IMR-90 (cell line): ENCODE data around the gene NPTN. TPM values are rescaled to one million over a fixed set of nuclear protein-coding genes. Genes with fewer than 3 reads are reported as not detected.

Experiments used
- ATAC-seq: fragments of 200-7000 bp; cut with Tn5 transposase; 2 replicates; pipeline ENCODE4 v1.9.1; 2020; ENCODE audit warnings: low read depth, mild to moderate bottlenecking, moderate library complexity
- BruUV-seq: library from RNA; stranded (reverse); fragments of 400-500 nt; replicated peaks from 2 replicates; lab custom pipeline; 2021; lab: Mats Ljungman, UMichigan
- CTCF ChIA-PET: fragments of 300-600 bp; formaldehyde crosslinking; extraction: SDS; loops from one replicate; lab custom pipeline; 2021; ENCODE audit warnings: antibody characterized with exemption; lab: Yijun Ruan, JAX
- POLR2A ChIA-PET: fragments of 300-600 bp; sonication (Branson Sonifier 250); formaldehyde crosslinking; loops from one replicate; lab custom pipeline; 2022; ENCODE audit warnings: antibody characterized with exemption; ENCODE audit not compliant: unreplicated experiment; lab: Charles Lee
- DNase-seq: peaks from one replicate; pipeline ENCODE4 v3.0.0; 2013
- H2AFZ ChIP-seq: replicated peaks from 2 replicates; pipeline ENCODE3; 2013; ENCODE audit warnings: low read length, mild to moderate bottlenecking; ENCODE audit not compliant: poor library complexity
- H2AK5ac ChIP-seq: 2 replicates; pipeline ENCODE4 v1.6.1; 2013; ENCODE audit warnings: low read depth, low read length, inconsistent platforms
- H2AK9ac ChIP-seq: replicated peaks from 2 replicates; pipeline ENCODE3; 2013; ENCODE audit warnings: mild to moderate bottlenecking, low read depth, low read length, moderate library complexity; ENCODE audit not compliant: poor library complexity
- H2BK120ac ChIP-seq: 2 replicates; pipeline ENCODE4 v1.6.1; 2013; ENCODE audit warnings: low read depth, low read length, inconsistent platforms
- H2BK15ac ChIP-seq: 3 replicates; pipeline ENCODE4 v1.6.1; 2013; ENCODE audit warnings: low read depth, low read length, inconsistent platforms
- H2BK20ac ChIP-seq: 2 replicates; pipeline ENCODE4 v1.6.1; 2013; ENCODE audit warnings: low read depth, mild to moderate bottlenecking, inconsistent platforms, low read length, moderate library complexity
- H2BK5ac ChIP-seq: 2 replicates; pipeline ENCODE4 v1.6.1; 2013; ENCODE audit warnings: mild to moderate bottlenecking, low read depth, low read length, inconsistent platforms; ENCODE audit not compliant: poor library complexity, severe bottlenecking
- H3K14ac ChIP-seq: replicated peaks from 2 replicates; pipeline ENCODE4 v1.6.1; 2013; ENCODE audit warnings: low read depth, low read length, inconsistent platforms
- H3K18ac ChIP-seq: 2 replicates; pipeline ENCODE4 v1.6.1; 2013; ENCODE audit warnings: low read depth, low read length, control low read depth
- H3K23ac ChIP-seq: 2 replicates; pipeline ENCODE4 v1.6.1; 2013; ENCODE audit warnings: low read depth, low read length, inconsistent platforms
- H3K27ac ChIP-seq: 2 replicates; pipeline ENCODE4 v1.5.1; 2013; ENCODE audit warnings: mild to moderate bottlenecking, control low read depth, low read length; ENCODE audit not compliant: insufficient read depth
- H3K27me3 ChIP-seq: 2 replicates; pipeline ENCODE4 v1.6.1; 2013; ENCODE audit warnings: low read length; ENCODE audit not compliant: control insufficient read depth, insufficient read depth
- H3K36me3 ChIP-seq: 2 replicates; pipeline ENCODE4 v1.6.1; 2013; ENCODE audit warnings: low read length, mixed read lengths; ENCODE audit not compliant: control insufficient read depth, insufficient read depth
- H3K4ac ChIP-seq: 2 replicates; pipeline ENCODE4 v1.6.1; 2013; ENCODE audit warnings: low read depth, low read length, inconsistent platforms
- H3K4me1 ChIP-seq: 2 replicates; pipeline ENCODE4 v1.6.1; 2013; ENCODE audit warnings: low read length, mixed read lengths; ENCODE audit not compliant: control insufficient read depth, insufficient read depth
- H3K4me2 ChIP-seq: 2 replicates; pipeline ENCODE4 v1.6.1; 2013; ENCODE audit warnings: low read depth, mild to moderate bottlenecking, control low read depth, low read length, moderate library complexity
- H3K4me3 ChIP-seq: 2 replicates; pipeline ENCODE4 v1.5.1; 2013; ENCODE audit warnings: low read depth, mild to moderate bottlenecking, control low read depth, low read length, moderate library complexity; ENCODE audit not compliant: insufficient read depth
- H3K56ac ChIP-seq: 2 replicates; pipeline ENCODE4 v1.6.1; 2013; ENCODE audit warnings: low read length, inconsistent platforms; ENCODE audit not compliant: insufficient read depth; ENCODE audit errors: extremely low read depth
- H3K79me1 ChIP-seq, 2 experiments: 2 replicates each; pipeline ENCODE4 v1.6.1; 2013; ENCODE audit warnings: low read length in 2 of 2, inconsistent platforms in 1 of 2, low read depth in 1 of 2
- H3K9ac ChIP-seq: 2 replicates; pipeline ENCODE4 v1.6.1; 2013; ENCODE audit warnings: low read depth, low read length, control low read depth
- H3K9me1 ChIP-seq: 2 replicates; pipeline ENCODE4 v1.6.1; 2013; ENCODE audit warnings: low read length, inconsistent platforms; ENCODE audit not compliant: insufficient read depth
- H3K9me3 ChIP-seq: 2 replicates; pipeline ENCODE4 v1.6.1; 2013; ENCODE audit warnings: low read length; ENCODE audit not compliant: control insufficient read depth, insufficient read depth
- H4K20me1 ChIP-seq: 2 replicates; pipeline ENCODE4 v1.6.1; 2013; ENCODE audit warnings: low read length, inconsistent platforms; ENCODE audit not compliant: insufficient read depth
- H4K5ac ChIP-seq: 2 replicates; pipeline ENCODE4 v1.6.1; 2013; ENCODE audit warnings: mild to moderate bottlenecking, low read depth, low read length, control low read depth
- H4K8ac ChIP-seq, 2 experiments: 2 replicates each; pipeline ENCODE4 v1.6.1; 2013; ENCODE audit warnings: low read depth in 2 of 2, low read length in 2 of 2, control low read depth in 1 of 2, inconsistent platforms in 1 of 2
- H4K91ac ChIP-seq: 2 replicates; pipeline ENCODE4 v1.6.1; 2013; ENCODE audit warnings: low read depth, low read length, inconsistent platforms; ENCODE audit not compliant: insufficient read depth
- FOS ChIP-seq: fragments of 150-350 bp; IDR thresholded peaks from 2 replicates; pipeline ENCODE4 v1.6.1; 2016; ENCODE audit warnings: low read depth, low read length
- MAFK ChIP-seq: IDR thresholded peaks from 2 replicates; pipeline ENCODE4 v1.6.1; 2012; ENCODE audit warnings: low read depth, low read length, improper control_type of control experiment
- WGBS, 2 experiments: methylation state at CpG; one replicate each; pipeline versions ENCODE4 v1.1.5 to v1.1.7; 2013; ENCODE audit warnings: missing lambda C conversion rate in 2 of 2; ENCODE audit not compliant: insufficient read length in 1 of 2; ENCODE audit errors: extremely low coverage in 2 of 2; 5-methylcytosine and 5-hydroxymethylcytosine counted together
- dilution Hi-C: fragments of 300-500 bp; cut with HindIII; formaldehyde crosslinking; loops from one replicate; pipeline ENCODE4 v1.14.3; 2018; ENCODE audit warnings: low sequenced_read_pairs; ENCODE audit not compliant: unreplicated experiment
- in situ Hi-C: fragments of 300-500 bp; cut with MboI; formaldehyde crosslinking; loops from 3 replicates; pipeline ENCODE4 v1.14.3; 2019; ENCODE audit warnings: low sequenced_read_pairs, inconsistent platforms, mixed read lengths
- intact Hi-C: fragments of 100-400 bp; cut with micrococcal nuclease; formaldehyde crosslinking; loops from 2 replicates; pipeline ENCODE4 v1.10.0; 2022
- polyA plus RNA-seq, 3 experiments: library from polyadenylated mRNA; depleted of rRNA; stranded (reverse); fragments of >200 nt; gene quantifications; 2 replicates each; pipeline ENCODE4 v1.2.3, GENCODE V29; 2012; ENCODE audit warnings: low replicate concordance in 1 of 3
- total RNA-seq: library from RNA; depleted of rRNA; stranded (reverse); fragments of >200 nt; gene quantifications from 2 replicates; pipeline ENCODE4 v1.2.3, GENCODE V29; 2012

Gene NPTN
- total and polyA plus RNA-seq, 2 of the 4 experiments (the other 2 are of a cell fraction), result 171 to 329 TPM

DNA sequence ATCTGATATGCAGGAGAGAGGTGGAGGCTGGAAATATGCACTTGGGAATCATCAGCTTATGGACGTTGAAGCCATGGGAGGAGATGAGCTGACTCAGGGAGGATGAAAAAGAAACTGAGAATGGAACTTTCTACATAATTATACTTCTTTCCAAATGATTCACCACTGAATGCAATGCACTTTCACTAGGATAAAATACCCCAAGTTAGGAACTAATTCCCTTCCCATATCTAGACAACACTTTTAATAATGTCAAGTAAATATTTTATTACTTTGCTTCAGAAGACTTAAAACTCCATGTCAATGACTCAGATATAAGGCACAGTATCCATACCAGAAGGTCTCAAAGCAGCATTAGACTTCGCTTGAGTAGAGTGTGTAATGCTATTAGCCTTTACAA, 24.2 kb downstream of the NPTN start:
- Histone ChIP-seq H4K8ac (no peak overlapping the region), H3K79me1 (peaks cover 13 to 70% of the 10 kb centered on the region in 2 experiments), H3K4me2 (peak overlapping the region; percentile 54; the same call in 1 of the 2 replicates), H2BK120ac (no peak overlapping the region), H3K4ac (no peak overlapping the region), H3K14ac (no peak overlapping the region), H3K27ac (peak overlapping the region; percentile 42; the same call in 1 of the 2 replicates), H3K9ac (no peak overlapping the region), H2BK15ac (no peak overlapping the region), H3K56ac (no peak overlapping the region), H3K18ac (no peak overlapping the region; the same call in 1 of the 2 replicates), H3K4me3 (no peak overlapping the region), H2AK9ac (no peak overlapping the region), H4K20me1 (peaks cover 81% of the 10 kb centered on the region), H3K9me3 (no peaks in the 10 kb centered on the region), H2BK20ac (no peak overlapping the region), H3K4me1 (peaks cover 14% of the 10 kb centered on the region), H3K36me3 (no peaks in the 10 kb centered on the region), H3K23ac (no peak overlapping the region), H2AK5ac (no peak overlapping the region), H4K5ac (no peak overlapping the region), H4K91ac (no peak overlapping the region), H3K9me1 (peaks cover 25% of the 10 kb centered on the region), H3K27me3 (no peaks in the 10 kb centered on the region), H2AFZ (no peak overlapping the region), H2BK5ac (peak overlapping the region; percentile 57)
- dilution Hi-C loops (no loop called here), intact Hi-C loops (no loop called here), in situ Hi-C loops (no loop called here)
- no TSS peak for BruUV-seq
- TF ChIP-seq FOS, result no peak
- TF ChIP-seq MAFK, result peak; percentile 74
- CTCF ChIA-PET, result no interaction called here
- DNase-seq, result peak; percentile 77
- no CpG with 5 or more reads among the region's 2 CpGs for WGBS, 2 experiments
- peak; percentile 92 for ATAC-seq
- POLR2A ChIA-PET, result no interaction called here
